Vagina (tissue), 2 donors: ENCODE results near the gene ALK. TPM values are rescaled to one million over a fixed set of nuclear protein-coding genes. Genes with fewer than 3 reads are reported as not detected.

Source experiments
- DNase-seq, 2 donors: peaks; one replicate each; pipeline ENCODE4 v3.0.0-alpha.2; 2017; ENCODE audit errors: extremely low spot score in 2 of 2
- H3K27ac ChIP-seq: fragments of 200-600 bp; sonication (generic); one replicate; pipeline ENCODE4 v1.5.1; 2019
- H3K27me3 ChIP-seq: fragments of 200-600 bp; sonication (generic); one replicate; pipeline ENCODE4 v1.5.1; 2019
- H3K36me3 ChIP-seq, 2 donors: fragments of 200-600 bp; sonication (generic); one replicate each; pipeline ENCODE4 v1.5.1; 2017 to 2019
- H3K4me1 ChIP-seq: fragments of 200-600 bp; sonication (generic); one replicate; pipeline ENCODE4 v1.5.1; 2019
- H3K4me3 ChIP-seq, 2 donors: fragments of 200-600 bp; sonication (generic); 1 replicate in 1 of 2; 2 replicates in 1 of 2; pipeline ENCODE4 v1.5.1; 2016 to 2019
- H3K9me3 ChIP-seq: fragments of 200-600 bp; sonication (generic); one replicate; pipeline ENCODE4 v1.5.1; 2019
- CTCF ChIP-seq, 3 experiments: fragments of 450-650 bp in 2 of 3; fragments of 200-600 bp in 1 of 3; sonication (generic) in 1 of 3; IDR thresholded peaks; one replicate each; pipeline ENCODE4 v1.5.1; 2017 to 2019; ENCODE audit warnings: antibody characterized with exemption in 3 of 3, mild to moderate bottlenecking in 2 of 3, moderate library complexity in 2 of 3
- POLR2A ChIP-seq, 2 donors: fragments of 450-650 bp; IDR thresholded peaks; one replicate each; pipeline ENCODE4 v1.6.1; 2017; ENCODE audit warnings: antibody characterized with exemption in 2 of 2, mild to moderate bottlenecking in 2 of 2, moderate library complexity in 2 of 2
- POLR2AphosphoS5 ChIP-seq, 2 donors: sonication (generic); formaldehyde crosslinking; IDR thresholded peaks; one replicate each; pipeline ENCODE4 v1.9.0; 2017; ENCODE audit warnings: antibody characterized with exemption in 2 of 2, mild to moderate bottlenecking in 2 of 2, low read depth in 1 of 2; ENCODE audit not compliant: insufficient read depth in 1 of 2
- intact Hi-C: fragments of 100-400 bp; cut with DNase I; formaldehyde crosslinking; loops from one replicate; pipeline ENCODE4 v1.15.1; 2023
- total RNA-seq: library from RNA; depleted of rRNA; stranded (reverse); fragments of >200 nt; gene quantifications from one replicate; pipeline ENCODE4 v1.2.3, GENCODE V29; 2016

Gene ALK
- total RNA-seq, 1 donor from 2014 or later, result 0.74 TPM

GRCh38 chr2:29628108-29628745 lies 293.2 kb downstream of the ALK start:
- intact Hi-C loops, result no loop called here
- Histone ChIP-seq H3K36me3 (no peaks in the 10 kb centered on the region), H3K4me1 (no peaks in the 10 kb centered on the region), H3K4me3 (no peak overlapping the region), H3K27me3 (no peaks in the 10 kb centered on the region), H3K27ac (no peak overlapping the region), H3K9me3 (no peaks in the 10 kb centered on the region)
- TF ChIP-seq CTCF (IDR thresholded peaks at IDR 0.05) (no peak), POLR2A (IDR thresholded peaks at IDR 0.05) (no peak), POLR2AphosphoS5 (IDR thresholded peaks at IDR 0.05; ENCODE audit: insufficient read depth in 1 of 2, low read depth in 1 of 2) (no peak)
- no peak for DNase-seq

GRCh38 chr2:29627279-29627711 lies 294.1 kb downstream of the ALK start:
- Histone ChIP-seq H3K27me3 (no peaks in the 10 kb centered on the region), H3K4me3 (no peak overlapping the region), H3K27ac (no peak overlapping the region), H3K9me3 (no peaks in the 10 kb centered on the region), H3K4me1 (no peaks in the 10 kb centered on the region), H3K36me3 (no peaks in the 10 kb centered on the region)
- intact Hi-C loops, result no loop called here
- TF ChIP-seq POLR2A (IDR thresholded peaks at IDR 0.05), result no peak
- no peak for TF ChIP-seq CTCF (IDR thresholded peaks at IDR 0.05)
- TF ChIP-seq POLR2AphosphoS5 (IDR thresholded peaks at IDR 0.05; ENCODE audit: insufficient read depth in 1 of 2, low read depth in 1 of 2), result no peak
- DNase-seq, result no peak

GRCh38 chr2:29620890-29621289 lies 300.5 kb downstream of the ALK start:
- H3K27me3 ChIP-seq, result no peaks in the 10 kb centered on the region
- no peaks in the 10 kb centered on the region for H3K36me3 ChIP-seq
- intact Hi-C loops, result no loop called here
- H3K27ac ChIP-seq, result no peak overlapping the region
- H3K4me1 ChIP-seq, result no peaks in the 10 kb centered on the region
- no peak for TF ChIP-seq CTCF (IDR thresholded peaks at IDR 0.05)
- TF ChIP-seq POLR2A (IDR thresholded peaks at IDR 0.05), result no peak
- TF ChIP-seq POLR2AphosphoS5 (IDR thresholded peaks at IDR 0.05; ENCODE audit: insufficient read depth in 1 of 2, low read depth in 1 of 2), result no peak
- no peak overlapping the region for H3K4me3 ChIP-seq
- no peaks in the 10 kb centered on the region for H3K9me3 ChIP-seq
- no peak for DNase-seq

- Histone ChIP-seq H3K4me1 (no peaks in the 10 kb centered on the region), H3K27ac (no peak overlapping the region), H3K27me3 (no peaks in the 10 kb centered on the region), H3K36me3 (no peaks in the 10 kb centered on the region), H3K4me3 (no peak overlapping the region), H3K9me3 (no peaks in the 10 kb centered on the region)
- TF ChIP-seq POLR2AphosphoS5 (IDR thresholded peaks at IDR 0.05; ENCODE audit: insufficient read depth in 1 of 2, low read depth in 1 of 2) (no peak), POLR2A (IDR thresholded peaks at IDR 0.05) (no peak), CTCF (IDR thresholded peaks at IDR 0.05) (no peak)
- intact Hi-C loops, result no loop called here
- peak in 1 of 2 donors; percentile 40 for DNase-seq
These were observed 301.7 kb downstream of the ALK start for GRCh38 chr2:29619689-29620088.

GRCh38 chr2:29618024-29618423 lies 303.4 kb downstream of the ALK start:
- no peak for TF ChIP-seq CTCF (IDR thresholded peaks at IDR 0.05)
- TF ChIP-seq POLR2A (IDR thresholded peaks at IDR 0.05), result no peak
- TF ChIP-seq POLR2AphosphoS5 (IDR thresholded peaks at IDR 0.05; ENCODE audit: insufficient read depth in 1 of 2, low read depth in 1 of 2), result no peak
- no peak overlapping the region for H3K4me3 ChIP-seq
- intact Hi-C loops, result no loop called here

More at GRCh38 chr2:29618024-29618423, 303.4 kb downstream of the ALK start:
- H3K36me3 ChIP-seq, result no peaks in the 10 kb centered on the region
- no peak overlapping the region for H3K27ac ChIP-seq
- no peaks in the 10 kb centered on the region for H3K4me1 ChIP-seq
- H3K27me3 ChIP-seq, result no peaks in the 10 kb centered on the region
- H3K9me3 ChIP-seq, result no peaks in the 10 kb centered on the region
- DNase-seq, result no peak
